Measurements from ENCODE around the gene KRT37.

GRCh38 chr17:41446806-41447205, 22.4 kb upstream of the KRT37 start:
- TF ChIP-seq CTCF (IDR thresholded peaks at IDR 0.05) (no peak), POLR2A (IDR thresholded peaks at IDR 0.05) (no peak)

Data from testis (tissue), 2 donors.